OCI-LY3 (cell line): ENCODE results near the gene PRCC.

Source experiments
- EZH2phosphoT487 ChIP-seq: fragments of 200-600 bp; shearing (Covaris generic); IDR thresholded peaks from 2 replicates; pipeline ENCODE4 v1.6.1; 2018; ENCODE audit warnings: antibody characterized with exemption, mixed run types, low read depth
- TF ChIP-seq, protein P1 (sequence below): fragments of 200-600, 300-600 bp; sonication (generic); IDR thresholded peaks from 2 replicates; pipeline ENCODE4 v1.5.1; 2014; ENCODE audit warnings: antibody characterized with exemption, low read length, low read depth

DNA sequence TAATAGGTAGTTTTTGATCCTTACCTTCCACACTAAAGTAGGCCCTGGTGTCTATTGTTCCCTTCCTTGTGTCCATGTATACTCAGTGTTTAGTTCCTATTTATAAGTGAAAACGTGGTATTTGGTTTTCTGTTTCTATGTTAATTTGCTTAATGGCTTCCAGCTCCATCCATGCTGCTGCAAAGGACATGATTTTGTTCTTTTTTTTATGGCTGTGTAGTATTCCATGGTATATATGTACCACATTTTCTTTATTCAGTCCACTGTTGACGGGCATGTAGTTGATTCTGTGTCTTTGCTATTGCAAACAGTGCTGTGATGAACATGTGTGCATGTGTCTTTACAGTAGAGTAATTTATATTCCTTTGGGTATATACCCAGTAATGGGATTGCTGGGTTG lies 20.8 kb downstream of the PRCC start:
- TF ChIP-seq, protein P1, sequence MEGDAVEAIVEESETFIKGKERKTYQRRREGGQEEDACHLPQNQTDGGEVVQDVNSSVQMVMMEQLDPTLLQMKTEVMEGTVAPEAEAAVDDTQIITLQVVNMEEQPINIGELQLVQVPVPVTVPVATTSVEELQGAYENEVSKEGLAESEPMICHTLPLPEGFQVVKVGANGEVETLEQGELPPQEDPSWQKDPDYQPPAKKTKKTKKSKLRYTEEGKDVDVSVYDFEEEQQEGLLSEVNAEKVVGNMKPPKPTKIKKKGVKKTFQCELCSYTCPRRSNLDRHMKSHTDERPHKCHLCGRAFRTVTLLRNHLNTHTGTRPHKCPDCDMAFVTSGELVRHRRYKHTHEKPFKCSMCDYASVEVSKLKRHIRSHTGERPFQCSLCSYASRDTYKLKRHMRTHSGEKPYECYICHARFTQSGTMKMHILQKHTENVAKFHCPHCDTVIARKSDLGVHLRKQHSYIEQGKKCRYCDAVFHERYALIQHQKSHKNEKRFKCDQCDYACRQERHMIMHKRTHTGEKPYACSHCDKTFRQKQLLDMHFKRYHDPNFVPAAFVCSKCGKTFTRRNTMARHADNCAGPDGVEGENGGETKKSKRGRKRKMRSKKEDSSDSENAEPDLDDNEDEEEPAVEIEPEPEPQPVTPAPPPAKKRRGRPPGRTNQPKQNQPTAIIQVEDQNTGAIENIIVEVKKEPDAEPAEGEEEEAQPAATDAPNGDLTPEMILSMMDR, result no peak
- no peak for TF ChIP-seq EZH2phosphoT487
